ENCODE measurements around the gene AHRR.
A peak's percentile ranks its signal among the peaks of the same experiment; 100 is the strongest.
"Not testable (repeated sequence)": the region's sequence is repeated elsewhere in the genome, so short reads cannot be mapped to it uniquely, and the experiment has no call there.

AHRR gene

DNA sequence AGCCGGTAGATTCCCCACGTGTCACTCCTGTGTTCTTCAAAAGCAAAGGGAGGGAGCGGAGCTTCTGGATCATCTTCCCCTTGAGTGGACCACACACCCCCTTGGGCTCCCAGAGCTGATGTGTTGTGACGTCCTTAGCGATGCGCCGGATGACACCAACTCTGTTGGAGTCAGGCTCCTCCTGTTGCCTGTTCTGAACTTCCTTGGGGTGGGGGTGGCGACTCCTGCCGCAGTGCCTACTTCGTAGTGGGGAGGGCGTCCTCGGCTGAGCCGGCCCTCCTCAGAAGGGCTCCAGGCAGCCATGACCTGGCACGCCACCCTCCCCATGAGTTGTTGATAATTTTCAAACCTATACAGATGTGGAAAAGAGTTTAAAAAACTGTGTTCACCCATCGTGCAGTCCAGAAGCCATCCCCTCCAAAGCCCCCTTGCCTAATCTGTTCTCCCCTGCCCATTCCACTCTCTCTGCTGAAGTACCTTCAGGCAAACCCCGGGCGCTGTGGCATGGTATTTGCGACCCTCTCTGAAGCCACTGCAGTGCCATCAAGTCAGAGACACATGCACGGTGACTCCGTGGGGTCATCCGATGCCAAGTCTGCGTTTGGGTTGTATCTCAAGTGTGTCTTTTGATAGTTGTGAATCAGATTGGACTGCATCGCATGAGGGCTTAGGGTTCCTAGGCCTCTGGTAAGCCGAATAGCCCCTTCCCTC, 138.2 kb downstream of the AHRR start:
- DNase-seq (ENCODE audit: low read depth) = no peak

DNA sequence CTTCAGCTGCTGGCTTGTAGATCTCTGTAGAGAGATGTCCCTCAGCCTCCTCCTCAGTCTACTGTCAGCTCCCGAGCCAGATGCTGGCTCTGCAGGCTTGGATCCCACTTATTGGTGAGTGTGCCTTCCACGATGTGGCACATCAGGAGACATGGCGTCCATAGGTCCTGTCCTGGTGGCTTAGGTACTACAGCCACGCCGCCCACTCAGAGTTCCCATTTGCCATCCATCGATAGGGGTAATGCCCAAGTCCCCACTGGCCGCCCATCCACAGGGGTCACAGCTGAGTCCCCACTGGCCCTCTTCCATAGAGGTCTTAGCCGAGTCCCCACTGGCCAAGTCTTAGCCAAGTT, 138.7 kb downstream of the AHRR start:
- no peak for DNase-seq (ENCODE audit: low read depth)

DNA sequence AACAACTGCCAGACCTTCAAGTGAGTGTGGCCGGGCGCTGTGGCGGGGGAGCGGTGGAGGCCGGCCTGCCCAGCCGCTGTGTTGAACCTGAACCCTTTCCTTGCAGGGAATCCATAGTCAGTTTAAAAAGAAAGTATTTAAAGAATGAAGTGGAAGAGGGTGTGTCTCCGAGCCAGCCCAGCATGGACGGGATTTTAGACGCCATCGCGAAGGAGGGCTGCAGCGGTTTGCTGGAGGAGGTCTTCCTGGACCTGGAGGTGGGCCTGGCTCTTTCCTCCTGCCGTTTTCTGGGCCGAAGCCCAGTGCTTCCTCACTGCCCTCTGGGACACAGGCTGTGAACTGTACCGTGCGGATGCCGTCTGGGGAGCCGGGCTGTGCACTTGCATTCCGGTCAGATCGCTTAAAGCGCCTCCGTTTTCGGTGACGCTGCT, 140.6 kb downstream of the AHRR start:
- DNase-seq (ENCODE audit: low read depth) = no peak

DNA sequence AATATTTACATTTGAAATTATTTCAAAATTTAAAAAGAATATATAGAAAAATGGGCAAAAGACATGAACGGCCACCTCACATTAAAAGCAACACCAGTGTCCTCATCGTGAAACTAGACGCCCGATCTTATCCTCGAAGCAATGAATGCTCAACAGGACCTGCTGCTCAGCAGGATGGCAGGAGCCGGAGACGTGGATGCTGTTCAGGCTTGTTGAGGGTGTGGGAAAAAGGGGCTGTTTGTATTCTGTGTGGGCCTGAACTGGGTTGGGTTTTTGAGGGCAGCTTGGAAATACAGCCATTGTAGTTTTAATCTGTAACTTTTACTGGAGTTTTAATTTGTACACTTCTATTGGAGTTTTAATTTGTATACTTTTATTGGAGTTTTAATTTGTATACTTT, 141.8 kb downstream of the AHRR start:
- DNase-seq (ENCODE audit: low read depth) = no peak

DNA sequence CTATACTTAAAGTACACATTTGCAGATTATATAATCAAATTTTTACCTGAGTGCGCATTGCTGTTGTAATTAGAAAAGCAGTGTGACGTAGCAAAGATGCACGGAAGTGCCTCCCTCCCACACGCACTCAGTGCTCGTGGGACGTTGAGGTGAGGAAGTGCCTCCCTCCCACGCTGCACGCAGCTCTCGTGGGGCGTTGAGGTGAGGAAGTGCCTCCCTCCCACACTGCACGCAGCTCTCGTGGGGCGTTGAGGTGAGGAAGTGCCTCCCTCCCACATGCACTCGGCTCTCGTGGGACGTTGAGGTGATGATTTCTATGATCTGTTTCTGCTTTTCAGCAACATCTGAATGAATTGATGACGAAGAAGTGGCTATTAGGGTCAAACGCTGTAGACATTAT, 142.4 kb downstream of the AHRR start:
- no peak for DNase-seq (ENCODE audit: low read depth)

DNA sequence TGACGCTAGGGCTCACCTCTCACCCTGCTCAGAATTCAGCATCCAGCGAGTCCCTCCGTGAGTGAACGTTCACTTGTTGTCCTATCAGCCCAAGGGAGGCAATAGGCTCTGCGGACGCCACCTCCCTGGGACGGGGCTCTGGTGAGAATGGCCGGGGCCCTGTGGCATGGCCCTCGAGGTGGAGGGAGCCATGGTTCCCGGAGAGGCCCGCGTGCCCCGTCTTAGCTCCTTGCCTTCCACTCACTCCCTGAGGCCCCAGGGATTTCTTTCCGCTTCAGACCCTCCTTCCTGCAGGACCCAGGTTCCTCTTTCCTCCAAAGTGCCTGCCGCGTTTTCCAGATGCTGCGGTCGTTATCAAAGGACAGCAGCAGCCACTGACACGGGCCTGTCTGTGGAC, 142.9 kb downstream of the AHRR start:
- no peak for DNase-seq (ENCODE audit: low read depth)

DNA sequence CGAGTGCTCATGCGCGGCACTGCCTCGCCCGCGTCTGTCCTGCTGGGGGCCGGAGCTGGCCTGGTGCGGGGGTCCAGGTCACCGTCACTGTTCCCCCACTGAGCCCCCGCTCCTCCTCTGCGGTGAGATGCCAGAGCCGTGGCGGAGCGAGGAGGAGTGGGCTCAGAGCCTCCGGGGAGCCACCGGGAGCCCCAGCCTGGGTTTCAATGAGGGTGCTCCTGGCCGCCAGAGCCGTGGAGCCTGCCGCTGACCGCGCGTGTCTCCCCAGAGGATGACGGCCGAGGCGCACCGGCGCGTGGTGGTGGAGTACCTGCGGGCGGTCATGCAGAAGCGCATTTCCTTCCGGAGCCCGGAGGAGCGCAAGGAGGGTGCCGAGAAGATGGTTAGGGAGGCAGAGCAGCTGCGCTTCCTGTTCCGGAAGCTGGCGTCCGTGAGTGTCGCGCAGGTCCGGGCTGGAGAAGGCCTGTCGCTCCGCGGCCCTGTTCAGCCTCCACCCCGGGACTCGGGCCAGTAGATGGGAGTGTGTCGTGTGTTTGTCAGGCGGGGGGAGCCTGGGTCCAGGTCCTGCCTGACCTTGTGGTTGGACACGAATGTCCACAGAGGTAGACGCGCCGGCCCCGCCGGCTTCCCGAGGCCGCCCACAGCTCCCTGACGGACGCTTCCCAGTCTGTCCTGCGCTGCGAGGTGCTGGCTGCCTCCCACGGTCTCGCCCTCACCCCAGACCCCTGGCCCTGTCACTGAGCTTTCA, 143.5 kb downstream of the AHRR start:
- DNase-seq (ENCODE audit: low read depth) = no peak

DNA sequence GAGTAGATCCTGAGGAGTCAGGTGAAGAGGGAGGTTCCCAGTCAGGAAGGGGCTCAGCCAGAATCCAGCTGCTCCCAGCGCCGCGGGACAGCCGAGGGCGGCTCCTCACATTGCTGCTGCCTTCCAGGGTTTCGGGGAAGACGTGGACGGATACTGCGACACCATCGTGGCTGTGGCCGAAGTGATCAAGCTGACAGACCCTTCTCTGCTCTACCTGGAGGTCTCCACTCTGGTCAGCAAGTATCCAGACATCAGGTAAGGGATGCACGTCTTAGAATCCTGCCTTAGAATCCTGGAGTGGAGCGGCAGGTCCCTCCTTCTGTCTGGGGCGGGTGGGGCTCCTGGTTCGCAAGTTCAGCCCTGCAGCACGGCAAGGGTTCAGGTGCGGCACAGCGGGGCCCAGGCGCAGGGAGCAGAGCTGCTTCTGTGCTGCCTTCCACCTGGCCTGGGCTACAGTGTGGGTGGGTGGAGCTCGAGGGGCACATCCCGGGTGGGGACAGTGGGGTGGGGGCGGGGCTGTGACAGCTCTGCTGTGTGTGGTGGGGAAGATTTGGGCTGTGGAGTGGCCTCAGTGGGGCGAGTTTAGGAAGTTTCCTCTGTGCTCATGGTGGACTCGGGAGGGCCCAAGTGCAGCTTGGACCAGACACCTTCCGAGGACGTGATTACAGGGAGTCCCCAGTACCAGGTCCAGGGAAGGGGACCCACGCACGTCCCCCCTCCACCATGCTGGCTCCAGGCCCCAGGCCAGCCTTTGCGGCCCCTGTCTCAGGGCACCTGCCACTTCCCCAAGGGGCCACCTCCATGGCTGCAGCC, 144.3 kb downstream of the AHRR start:
- no peak for DNase-seq (ENCODE audit: low read depth)

DNA sequence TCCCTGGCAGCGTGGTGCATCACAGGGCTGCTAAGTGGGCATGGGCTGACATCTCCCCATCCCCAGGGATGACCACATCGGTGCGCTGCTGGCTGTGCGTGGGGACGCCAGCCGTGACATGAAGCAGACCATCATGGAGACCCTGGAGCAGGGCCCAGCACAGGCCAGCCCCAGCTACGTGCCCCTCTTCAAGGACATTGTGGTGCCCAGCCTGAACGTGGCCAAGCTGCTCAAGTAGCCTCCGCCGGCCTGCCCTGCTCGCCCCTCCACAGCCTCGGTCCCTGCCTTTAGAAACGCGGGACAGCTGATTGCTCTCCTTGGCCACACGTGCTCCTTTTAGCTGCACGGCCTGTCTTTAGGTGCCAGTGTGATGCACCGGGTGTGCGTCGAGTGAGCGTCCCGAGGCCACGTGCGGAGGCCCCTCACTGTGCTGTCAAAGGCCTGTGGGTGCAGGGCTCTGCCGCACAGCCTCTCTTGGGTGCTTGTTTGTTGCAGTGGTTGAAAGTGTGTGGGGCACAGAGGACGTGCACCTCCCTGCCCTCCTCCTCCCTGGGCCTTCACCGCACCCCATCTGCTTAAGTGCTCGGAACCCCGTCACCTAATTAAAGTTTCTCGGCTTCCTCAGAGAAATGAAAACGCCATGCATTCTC, 145.3 kb downstream of the AHRR start:
- DNase-seq (ENCODE audit: low read depth) = no peak

DNA sequence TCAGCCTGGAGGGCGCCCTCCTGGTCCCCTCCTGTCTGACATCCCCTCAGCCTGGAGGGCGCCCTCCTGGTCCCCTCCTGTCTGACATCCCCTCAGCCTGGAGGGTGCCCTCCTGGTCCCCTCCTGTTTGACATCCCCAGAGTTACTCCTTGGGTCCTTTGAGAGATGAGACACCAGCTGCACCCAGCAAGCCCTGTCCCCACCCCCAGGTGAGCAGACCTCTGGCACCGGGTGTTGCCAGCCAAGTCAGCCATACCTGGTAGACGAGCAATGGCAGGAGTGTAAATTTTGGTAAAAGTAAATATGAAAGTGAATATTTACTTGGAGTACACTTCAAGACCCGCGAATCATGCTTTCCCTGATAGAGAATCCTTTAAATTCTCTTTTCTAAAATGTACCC, 146.9 kb downstream of the AHRR start:
- no peak for DNase-seq (ENCODE audit: low read depth)

DNA sequence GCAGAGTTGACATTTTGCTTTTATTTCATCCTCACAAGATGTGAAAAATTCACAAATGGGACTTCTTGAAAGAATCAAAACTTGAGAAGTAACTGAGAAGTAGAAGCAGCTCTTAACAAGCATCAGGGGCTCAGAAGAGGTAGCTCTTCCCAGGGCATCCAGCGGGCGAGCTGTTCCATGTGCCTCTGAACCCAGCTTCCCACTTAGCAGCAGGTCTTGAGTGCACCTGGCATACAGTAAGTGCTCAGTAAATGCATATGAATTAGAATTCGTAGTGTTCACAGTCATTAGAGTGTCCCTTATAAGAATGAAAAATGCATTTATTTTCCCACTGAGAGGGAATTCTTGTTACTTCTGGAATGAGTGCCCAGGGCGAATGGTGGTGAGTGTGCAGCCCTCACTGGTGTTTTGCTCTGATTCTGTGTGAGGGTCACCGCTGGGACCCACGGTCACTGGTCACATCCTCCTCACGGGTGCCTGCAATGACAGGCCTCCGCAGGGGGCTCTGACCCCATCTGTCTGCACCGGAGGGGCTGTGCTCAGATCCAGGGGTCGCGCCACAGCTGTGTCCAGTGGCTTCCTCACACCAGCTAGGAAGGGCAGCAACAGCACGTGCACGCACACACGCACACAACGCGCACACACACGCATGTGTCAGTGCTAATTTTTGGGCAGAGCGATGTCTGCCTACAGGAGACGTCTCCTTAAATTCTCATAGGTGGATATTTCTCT, 148.4 kb downstream of the AHRR start:
- DNase-seq (ENCODE audit: low read depth) = no peak

DNA sequence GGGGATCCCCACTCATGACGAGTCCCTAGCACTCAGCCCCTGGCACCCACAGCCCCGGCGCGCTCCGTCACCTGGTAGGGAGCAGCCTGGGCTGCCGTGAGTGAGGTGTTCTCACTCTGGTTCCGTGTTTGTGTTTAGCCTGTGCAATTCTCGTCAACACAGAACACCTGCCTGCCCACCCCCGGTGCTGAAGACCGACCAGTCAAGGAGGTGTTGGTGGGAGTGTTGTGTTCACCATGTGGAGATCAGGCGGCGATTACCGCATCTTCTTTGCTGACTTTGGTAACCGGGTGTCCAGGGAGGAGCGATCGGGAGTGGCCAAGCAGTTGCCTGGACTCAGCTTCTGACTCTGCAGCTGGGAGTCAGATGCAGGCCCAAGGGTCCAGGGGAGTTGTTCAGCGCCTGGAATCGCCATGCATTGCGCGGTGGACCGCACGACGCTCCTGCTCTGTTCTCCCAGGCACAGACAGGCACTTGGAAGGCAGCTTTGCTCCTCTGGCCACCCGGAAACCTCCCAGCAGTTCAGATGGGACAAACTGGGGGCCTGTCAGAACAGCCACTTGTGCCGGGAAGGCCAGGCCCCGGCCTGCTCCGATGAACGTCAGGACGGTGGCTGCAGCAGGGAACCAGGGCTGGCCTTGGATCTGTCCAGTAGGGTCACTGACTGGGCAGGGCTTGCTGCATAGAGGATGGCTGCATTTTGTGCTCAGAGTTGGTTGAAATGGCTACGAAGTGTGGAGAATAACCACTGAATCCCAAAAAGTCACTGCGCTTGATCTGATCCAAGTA, 149.6 kb downstream of the AHRR start:
- no peak for DNase-seq (ENCODE audit: low read depth)

DNA sequence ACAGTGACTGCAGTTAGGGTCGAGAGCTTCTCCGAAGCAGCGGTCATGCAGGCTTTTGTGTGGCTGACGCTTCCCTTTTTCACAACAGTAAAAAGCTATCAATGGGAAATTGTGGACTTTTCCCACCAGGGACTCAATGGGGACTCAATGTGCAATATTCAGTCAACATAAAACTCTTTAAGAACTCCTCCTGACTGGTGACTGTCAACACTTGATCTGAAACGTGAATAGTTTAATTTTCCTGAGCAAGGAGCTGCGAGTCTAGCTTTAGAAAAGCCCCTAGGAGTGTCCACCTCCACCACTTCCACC, 150.2 kb downstream of the AHRR start:
- DNase-seq (ENCODE audit: low read depth) = no peak

DNA sequence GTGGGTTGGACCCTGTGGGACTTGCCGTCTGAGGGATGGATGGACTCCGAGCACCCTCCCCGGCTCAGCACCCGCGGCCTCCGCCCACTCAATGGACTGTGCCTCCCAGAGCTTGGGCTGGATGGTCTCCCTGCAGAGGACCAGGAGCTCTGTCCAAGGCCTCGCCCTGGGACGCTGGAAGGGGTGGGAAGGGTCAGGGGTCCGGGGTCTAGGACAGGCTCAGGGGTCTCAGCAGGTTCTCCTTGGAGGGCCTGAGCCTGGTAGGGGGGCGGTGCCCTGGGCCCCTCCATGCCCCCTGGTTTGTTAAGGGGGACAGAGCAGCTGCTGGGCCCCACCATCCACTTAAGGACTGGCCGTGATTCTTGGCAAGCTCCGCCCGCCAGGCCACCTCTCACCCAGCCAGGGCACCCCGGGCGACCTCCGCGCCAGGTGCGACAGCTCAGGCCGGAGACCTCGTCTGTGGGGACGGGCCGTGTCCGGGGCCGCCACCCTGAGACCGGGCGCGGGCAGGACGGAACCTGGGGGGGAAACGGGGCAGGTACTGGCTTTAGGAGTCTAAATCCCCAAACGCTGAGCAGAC, 150.7 kb downstream of the AHRR start:
- no peak for DNase-seq (ENCODE audit: low read depth)

DNA sequence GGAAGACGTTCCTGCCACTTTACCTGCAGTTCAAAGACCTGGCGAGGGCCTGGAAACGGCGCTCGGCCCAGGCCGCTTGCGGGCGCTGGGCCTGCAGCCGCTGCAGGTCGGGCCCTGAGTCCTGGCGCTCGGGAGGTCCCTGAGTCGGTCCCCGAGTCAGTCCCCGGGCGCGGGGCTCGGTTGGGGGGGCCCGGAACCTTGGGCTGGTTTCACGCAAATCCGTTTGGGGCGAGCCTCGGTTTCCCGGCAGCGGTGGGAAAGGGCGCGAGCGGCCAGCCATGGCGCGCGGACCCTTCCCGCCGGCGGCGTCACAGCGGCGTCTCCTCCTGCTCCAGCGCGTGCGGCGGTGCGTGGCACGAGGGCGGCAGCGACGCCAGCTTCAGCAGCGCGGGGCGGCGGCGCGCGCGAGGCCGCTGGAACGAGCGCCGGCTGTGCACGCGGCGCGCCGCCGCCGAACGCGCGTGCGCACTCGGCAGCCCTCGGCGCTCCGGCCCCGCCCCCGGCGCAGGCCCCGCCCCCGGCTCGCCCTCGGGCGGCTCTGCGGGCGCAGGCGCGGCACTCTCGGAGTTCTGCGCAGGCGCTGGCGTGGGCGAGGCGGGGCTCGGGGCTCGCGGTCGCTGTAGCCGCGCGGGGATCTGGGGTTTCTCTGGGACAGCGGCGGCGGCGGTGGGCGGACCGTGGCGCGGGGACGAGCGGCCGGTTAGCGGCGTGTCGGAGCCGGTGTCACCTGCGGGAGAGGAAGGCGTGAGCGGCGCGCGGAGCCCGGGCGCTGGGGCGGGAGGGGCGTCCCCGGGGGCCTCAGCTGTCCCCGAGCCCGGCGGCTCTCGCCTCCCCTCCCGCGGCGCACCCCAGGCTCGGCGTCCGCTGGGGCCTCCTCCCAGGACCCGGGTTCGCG, 151.4 kb downstream of the AHRR start:
- DNase-seq (ENCODE audit: low read depth) = peak; percentile 69

DNA sequence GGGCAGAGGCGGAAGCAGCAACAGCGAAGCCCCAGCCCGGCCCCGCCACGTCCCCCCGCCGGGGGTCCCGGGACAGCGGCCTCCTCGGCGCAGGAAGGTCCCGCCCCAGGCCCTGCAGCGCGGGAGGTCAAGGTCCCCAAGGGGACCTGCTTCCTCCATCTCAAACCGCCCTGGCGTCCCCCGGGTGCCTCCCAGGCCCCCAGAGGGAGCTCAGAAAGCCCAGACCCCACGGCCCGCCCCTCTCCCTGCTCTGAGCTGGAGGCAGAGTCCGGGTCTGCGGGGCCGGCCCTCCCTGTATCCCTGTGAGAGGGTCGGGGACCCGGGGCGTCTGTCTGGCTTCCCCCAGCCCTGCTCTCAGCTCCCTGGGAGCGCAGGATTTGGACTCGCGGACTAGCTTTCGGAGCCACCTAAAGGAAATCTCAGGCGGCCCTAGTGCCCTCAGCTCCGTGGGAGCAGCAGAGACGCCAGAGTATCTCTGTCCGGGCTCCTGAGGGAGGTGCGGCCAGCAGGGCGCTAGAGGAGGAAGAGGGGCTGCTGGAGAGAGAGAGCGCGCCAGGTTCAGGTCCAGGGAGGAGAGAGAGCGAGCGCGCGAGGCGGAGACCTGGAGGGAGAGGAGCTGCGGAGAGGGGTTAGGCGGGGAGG, 152.2 kb downstream of the AHRR start:
- peak; percentile 42 for DNase-seq (ENCODE audit: low read depth)

DNA sequence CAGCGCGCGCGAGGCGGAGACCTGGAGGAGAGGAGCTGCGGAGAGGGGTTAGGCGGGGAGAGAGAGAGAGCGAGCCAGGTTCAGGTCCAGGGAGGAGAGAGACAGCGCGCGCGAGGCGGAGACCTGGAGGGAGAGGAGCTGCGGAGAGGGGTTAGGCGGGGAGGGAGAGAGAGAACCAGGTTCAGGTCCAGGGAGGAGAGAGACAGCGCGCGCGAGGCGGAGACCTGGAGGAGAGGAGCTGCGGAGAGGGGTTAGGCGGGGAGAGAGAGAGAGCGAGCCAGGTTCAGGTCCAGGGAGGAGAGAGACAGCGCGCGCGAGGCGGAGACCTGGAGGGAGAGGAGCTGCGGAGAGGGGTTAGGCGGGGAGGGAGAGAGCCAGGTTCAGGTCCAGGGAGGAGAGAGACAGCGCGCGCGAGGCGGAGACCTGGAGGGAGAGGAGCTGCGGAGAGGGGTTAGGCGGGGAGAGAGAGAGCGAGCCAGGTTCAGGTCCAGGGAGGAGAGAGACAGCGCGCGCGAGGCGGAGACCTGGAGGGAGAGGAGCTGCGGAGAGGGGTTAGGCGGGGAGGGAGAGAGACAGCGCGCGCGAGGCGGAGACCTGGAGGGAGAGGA, 152.8 kb downstream of the AHRR start:
- DNase-seq (ENCODE audit: low read depth) = not testable (repeated sequence)

DNA sequence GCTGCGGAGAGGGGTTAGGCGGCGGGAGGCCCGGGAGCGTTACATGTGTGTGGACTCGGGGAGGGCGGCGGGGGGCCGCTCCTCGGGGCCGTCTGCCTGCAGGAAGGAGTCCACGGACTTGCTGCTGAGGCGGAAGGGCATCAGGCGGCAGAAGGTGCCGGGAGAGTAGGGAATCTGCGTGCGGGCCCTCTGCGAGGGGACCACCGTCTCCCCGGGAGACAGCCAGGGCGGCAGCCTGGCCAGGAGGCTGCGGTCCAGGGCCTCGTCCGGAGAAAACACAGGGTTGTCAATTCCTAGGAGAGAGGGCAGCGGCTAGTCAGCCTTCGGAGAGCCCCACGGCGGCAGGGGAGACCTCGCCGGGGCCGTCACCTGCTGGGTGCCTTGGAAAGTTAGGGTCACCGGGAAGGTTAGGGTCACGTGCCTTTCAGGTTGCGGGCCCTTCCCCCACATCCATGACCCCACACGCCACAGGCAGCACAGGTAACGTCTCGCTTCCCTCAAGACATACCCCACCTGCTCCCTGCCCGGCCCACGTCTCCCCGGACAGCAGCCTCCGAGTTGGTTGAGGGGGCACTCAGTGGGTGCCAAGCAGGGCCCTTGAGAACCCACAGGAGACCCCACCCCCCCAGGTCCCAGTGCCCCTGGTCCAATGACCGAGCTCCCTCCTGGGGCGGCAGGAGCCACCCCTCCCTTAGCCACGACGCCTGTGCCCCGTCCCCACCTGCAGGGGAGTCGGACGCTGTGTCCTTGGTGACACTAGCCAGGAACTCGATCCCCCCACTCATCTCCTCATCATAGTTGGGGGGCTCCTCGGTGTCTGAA, 153.5 kb downstream of the AHRR start:
- peak; percentile 9 for DNase-seq (ENCODE audit: low read depth)

Data from iris pigment epithelial cell (primary cell).